ENCODE results near the gene RBM19. TPM values are rescaled to one million over a fixed set of nuclear protein-coding genes. Genes with fewer than 3 reads are reported as not detected.
"Not testable (repeated sequence)": the region's sequence is repeated elsewhere in the genome, so short reads cannot be mapped to it uniquely, and the experiment has no call there.

Gene RBM19
- total RNA-seq, 1 donor from 2014 or later, result 77.0 TPM

DNA sequence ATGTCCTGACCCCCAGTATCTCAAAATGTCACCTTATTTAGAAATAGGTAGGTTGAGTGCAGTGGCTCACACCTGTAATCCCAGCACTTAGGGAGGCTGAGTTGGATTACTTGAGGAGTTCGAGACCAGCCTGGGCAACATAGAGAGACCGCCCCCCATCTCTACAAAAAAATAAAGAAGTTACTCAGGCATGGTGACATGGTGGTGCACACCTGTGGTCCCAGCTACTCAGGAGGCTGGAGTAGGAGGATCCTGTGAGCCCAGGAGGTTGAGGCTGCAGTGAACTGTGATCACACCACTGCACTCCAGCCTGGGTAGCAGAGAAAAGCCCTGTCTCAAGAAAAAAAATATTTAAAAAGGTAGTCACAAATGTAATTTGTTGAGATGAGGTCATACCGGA lies 27.9 kb upstream of the RBM19 start:
- H3K27me3 Mint-ChIP-seq, result peaks cover 25% of the 10 kb centered on the region
- H3K4me3 Mint-ChIP-seq, result no peak overlapping the region
- H3K27ac Mint-ChIP-seq, result no peak overlapping the region
- H3K4me1 Mint-ChIP-seq, result no peaks in the 10 kb centered on the region
- POLR2A ChIA-PET, result no interaction called here
- H3K36me3 Mint-ChIP-seq (ENCODE audit: low read depth), result no peaks in the 10 kb centered on the region
- DNase-seq, result no peak
- CTCF ChIA-PET, result no interaction called here
- H3K9me3 Mint-ChIP-seq, result no peaks in the 10 kb centered on the region
- TF ChIP-seq, protein P1, sequence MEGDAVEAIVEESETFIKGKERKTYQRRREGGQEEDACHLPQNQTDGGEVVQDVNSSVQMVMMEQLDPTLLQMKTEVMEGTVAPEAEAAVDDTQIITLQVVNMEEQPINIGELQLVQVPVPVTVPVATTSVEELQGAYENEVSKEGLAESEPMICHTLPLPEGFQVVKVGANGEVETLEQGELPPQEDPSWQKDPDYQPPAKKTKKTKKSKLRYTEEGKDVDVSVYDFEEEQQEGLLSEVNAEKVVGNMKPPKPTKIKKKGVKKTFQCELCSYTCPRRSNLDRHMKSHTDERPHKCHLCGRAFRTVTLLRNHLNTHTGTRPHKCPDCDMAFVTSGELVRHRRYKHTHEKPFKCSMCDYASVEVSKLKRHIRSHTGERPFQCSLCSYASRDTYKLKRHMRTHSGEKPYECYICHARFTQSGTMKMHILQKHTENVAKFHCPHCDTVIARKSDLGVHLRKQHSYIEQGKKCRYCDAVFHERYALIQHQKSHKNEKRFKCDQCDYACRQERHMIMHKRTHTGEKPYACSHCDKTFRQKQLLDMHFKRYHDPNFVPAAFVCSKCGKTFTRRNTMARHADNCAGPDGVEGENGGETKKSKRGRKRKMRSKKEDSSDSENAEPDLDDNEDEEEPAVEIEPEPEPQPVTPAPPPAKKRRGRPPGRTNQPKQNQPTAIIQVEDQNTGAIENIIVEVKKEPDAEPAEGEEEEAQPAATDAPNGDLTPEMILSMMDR (IDR thresholded peaks at IDR 0.05), result no peak
- intact Hi-C loops (cut with micrococcal nuclease), result no loop called here
- ATAC-seq (ENCODE audit: low read depth), result no peak

DNA sequence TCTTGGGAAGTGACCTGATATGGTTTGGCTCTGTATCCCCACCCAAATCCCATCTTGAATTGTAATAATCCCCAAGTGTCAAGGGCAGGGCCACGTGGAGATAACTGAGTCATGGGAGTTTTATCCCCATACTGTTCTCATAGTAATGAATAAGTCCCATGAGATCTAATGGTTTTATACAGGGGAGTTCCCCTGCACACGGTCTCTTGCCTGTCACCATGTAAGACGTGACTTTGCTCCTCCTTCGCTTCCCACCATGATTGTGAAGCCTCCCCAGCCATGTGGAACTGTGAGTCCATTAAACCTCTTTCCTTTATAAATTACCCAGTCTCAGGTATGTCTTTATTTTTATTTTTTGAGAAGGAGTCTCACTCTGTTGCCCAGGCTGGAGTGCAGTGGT lies 26.6 kb upstream of the RBM19 start:
- POLR2A ChIA-PET; DNase-seq; H3K4me1 Mint-ChIP-seq; H3K27ac Mint-ChIP-seq; intact Hi-C loops (cut with micrococcal nuclease); ATAC-seq (ENCODE audit: low read depth); H3K36me3 Mint-ChIP-seq (ENCODE audit: low read depth); H3K9me3 Mint-ChIP-seq; H3K4me3 Mint-ChIP-seq; CTCF ChIA-PET: not testable (repeated sequence)
- H3K27me3 Mint-ChIP-seq, result peaks cover 27% of the 10 kb centered on the region

DNA sequence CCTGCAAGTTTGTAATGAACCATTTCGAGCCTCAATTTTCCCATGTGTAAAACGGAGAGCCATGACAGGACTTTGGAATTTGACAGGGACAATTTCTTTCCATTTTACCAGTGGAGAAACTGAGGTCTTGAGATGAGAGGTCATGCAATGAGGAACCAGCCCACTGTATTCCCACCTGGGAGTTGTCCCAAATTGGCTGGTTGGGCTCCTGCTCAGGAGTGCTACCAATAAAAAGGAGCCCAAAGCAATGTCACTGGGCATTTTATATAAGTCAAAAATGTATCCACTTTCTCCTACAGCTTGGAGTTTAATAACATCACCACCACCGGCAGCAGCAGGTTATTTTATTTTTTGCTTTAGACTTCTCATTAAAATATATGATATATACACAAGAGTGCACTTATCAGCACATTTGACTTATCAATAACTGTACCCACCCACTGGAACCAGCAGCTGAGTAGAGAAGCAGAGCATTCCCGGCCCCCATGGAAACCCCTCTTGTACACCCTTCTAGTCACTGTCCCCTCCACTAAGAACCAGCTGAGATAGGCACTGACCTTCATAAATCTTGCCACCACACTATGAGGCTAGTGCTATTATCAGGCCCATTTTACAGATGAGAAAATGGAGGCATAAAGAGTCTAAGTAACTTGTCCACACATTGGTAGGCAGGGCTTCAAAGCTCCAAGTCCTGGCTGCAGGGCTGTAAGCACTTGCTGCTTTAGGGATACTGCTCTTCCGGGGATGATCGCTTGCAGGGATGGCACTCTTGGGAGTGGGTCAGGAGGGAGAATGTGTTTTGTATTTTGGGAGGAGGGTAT lies 25.3 kb upstream of the RBM19 start:
- no peaks in the 10 kb centered on the region for H3K36me3 Mint-ChIP-seq (ENCODE audit: low read depth)
- CTCF ChIA-PET, result no interaction called here
- ATAC-seq (ENCODE audit: low read depth) (no peak), DNase-seq (no peak)
- no peak overlapping the region for H3K27ac Mint-ChIP-seq
- H3K4me3 Mint-ChIP-seq, result no peak overlapping the region
- H3K27me3 Mint-ChIP-seq, result peaks cover 21% of the 10 kb centered on the region
- H3K9me3 Mint-ChIP-seq, result no peaks in the 10 kb centered on the region
- POLR2A ChIA-PET, result no interaction called here
- H3K4me1 Mint-ChIP-seq, result no peaks in the 10 kb centered on the region
- intact Hi-C loops (cut with micrococcal nuclease), result no loop called here
- TF ChIP-seq, protein P1 (IDR thresholded peaks at IDR 0.05), result no peak

DNA sequence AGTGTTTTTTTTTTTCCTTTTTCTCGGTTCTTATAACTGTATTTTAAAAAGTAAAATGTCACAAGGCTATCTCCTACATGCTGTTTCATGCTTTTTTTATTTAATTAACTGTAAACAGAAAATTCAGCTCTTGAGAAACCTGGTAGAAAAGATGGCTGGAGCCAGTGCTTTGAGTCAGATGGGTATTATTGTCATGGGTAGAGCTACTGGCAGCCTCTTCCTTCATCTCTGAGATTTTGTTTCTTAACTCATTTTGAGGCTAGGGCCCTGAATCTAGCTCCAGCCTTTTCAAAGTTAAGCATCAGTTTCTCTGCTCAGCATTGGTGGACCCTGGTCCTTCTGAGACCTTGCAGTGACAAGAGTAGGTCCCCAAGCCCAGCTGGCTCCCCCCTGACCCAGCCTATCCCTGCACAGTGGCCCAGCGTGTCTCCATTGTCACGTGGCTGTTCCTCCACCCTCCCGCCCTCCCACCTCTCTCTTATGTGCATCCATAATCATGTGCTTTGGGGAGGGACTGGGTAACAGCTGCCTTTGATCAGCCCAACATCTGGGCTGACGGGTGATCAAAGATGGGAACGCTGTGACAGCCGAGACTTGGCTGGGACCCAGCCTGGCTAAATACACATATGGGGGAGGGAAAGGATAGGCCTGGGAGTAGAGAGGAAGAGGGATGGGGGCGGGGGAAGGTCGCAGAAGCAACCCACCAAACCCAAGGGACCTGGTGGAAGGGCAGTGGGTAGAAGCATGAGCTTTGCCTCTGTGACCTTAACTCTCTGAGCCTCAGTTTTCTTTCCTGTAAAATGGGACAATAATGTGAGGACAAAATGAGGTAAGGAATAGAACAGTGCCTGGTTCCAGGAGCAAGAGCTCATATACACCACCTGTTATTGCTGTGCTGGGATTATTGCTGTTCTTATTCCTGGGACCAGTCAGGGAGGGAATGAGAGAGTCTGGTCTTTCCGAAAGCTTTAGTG lies 24.4 kb upstream of the RBM19 start:
- Mint-ChIP-seq H3K27ac (no peak overlapping the region), H3K27me3 (peaks cover 23% of the 10 kb centered on the region), H3K4me3 (no peak overlapping the region), H3K9me3 (no peaks in the 10 kb centered on the region), H3K36me3 (ENCODE audit: low read depth) (no peaks in the 10 kb centered on the region), H3K4me1 (no peaks in the 10 kb centered on the region)
- ATAC-seq (ENCODE audit: low read depth), result no peak
- intact Hi-C loops (cut with micrococcal nuclease), result no loop called here
- ChIA-PET CTCF (no interaction called here), POLR2A (no interaction called here)
- TF ChIP-seq, protein P1 (IDR thresholded peaks at IDR 0.05), result no peak
- DNase-seq, result no peak

DNA sequence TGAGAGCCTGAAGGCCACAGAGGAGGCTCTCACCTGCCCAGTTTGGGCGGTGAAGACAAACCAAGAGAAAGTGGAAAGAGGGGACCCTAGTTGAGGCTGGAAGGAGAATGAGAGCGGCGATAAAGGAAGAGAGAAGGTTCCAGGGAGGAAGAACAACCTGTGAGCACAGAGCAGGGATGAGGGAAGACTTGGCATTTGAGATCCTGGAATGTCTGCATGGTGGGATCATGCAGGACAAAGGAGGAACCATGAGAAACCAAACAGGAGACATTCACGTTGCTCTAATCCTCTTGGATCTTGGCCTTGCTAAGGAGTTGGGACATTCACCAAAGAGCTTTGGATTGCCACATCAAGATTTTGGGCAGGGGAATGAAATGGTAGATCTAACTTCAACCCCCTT lies 22.9 kb upstream of the RBM19 start:
- Mint-ChIP-seq H3K4me3 (no peak overlapping the region), H3K27me3 (peaks cover 23% of the 10 kb centered on the region), H3K27ac (no peak overlapping the region), H3K9me3 (no peaks in the 10 kb centered on the region), H3K4me1 (no peaks in the 10 kb centered on the region), H3K36me3 (ENCODE audit: low read depth) (no peaks in the 10 kb centered on the region)
- CTCF ChIA-PET, result no interaction called here
- intact Hi-C loops (cut with micrococcal nuclease), result no loop called here
- ATAC-seq (ENCODE audit: low read depth) (no peak), DNase-seq (no peak)
- POLR2A ChIA-PET, result no interaction called here
- TF ChIP-seq, protein P1 (IDR thresholded peaks at IDR 0.05), result no peak
